Activated CD8-positive, alpha-beta T cell treated with anti-CD3 and anti-CD28 coated beads for 36 hours (primary cell): ENCODE data around the gene PHF14. TPM values are rescaled to one million over a fixed set of nuclear protein-coding genes. Genes with fewer than 3 reads are reported as not detected.

Experiments used
- ATAC-seq: fragments of 200-7000 bp; cut with Tn5 transposase; one replicate; pipeline ENCODE4 v1.10.0; 2021; ENCODE audit warnings: mild to moderate bottlenecking, moderate library complexity
- CTCF ChIA-PET: fragments of 350-600 bp; sonication (Branson Sonifier 250); formaldehyde crosslinking; loops from one replicate; lab custom pipeline; 2021; ENCODE audit warnings: antibody characterized with exemption; lab: Charles Lee
- POLR2A ChIA-PET: fragments of 350-600 bp; sonication (Branson Sonifier 250); formaldehyde crosslinking; loops from one replicate; lab custom pipeline; 2021; ENCODE audit warnings: antibody characterized with exemption; lab: Charles Lee
- DNase-seq: peaks from one replicate; pipeline ENCODE4 v3.0.0-alpha.2; 2020
- H3K27ac Mint-ChIP-seq: one replicate; pipeline ENCODE4 v1.8.0; 2021; ENCODE audit warnings: mild to moderate bottlenecking, mixed read lengths
- H3K27me3 Mint-ChIP-seq: one replicate; pipeline ENCODE4 v1.8.0; 2021; ENCODE audit warnings: mixed read lengths
- H3K36me3 Mint-ChIP-seq: one replicate; pipeline ENCODE4 v1.8.0; 2021; ENCODE audit warnings: low read depth, mixed read lengths
- H3K4me1 Mint-ChIP-seq: one replicate; pipeline ENCODE4 v1.8.0; 2021; ENCODE audit warnings: low read depth, mixed read lengths
- H3K4me3 Mint-ChIP-seq: one replicate; pipeline ENCODE4 v1.8.0; 2021; ENCODE audit warnings: mild to moderate bottlenecking, moderate library complexity, mixed read lengths
- H3K9me3 Mint-ChIP-seq: one replicate; pipeline ENCODE4 v1.8.0; 2021; ENCODE audit warnings: mixed read lengths
- intact Hi-C: fragments of 100-400 bp; cut with micrococcal nuclease; formaldehyde crosslinking; loops from one replicate; pipeline ENCODE4 v1.10.0; 2022
- total RNA-seq, 2 experiments: library from RNA; stranded (reverse); gene quantifications; one replicate each; pipeline ENCODE4 v1.2.3, GENCODE V29; 2021
- TF ChIP-seq, protein P1 (sequence below): fragments of 200-600 bp; IDR thresholded peaks from one replicate; pipeline ENCODE4 v1.8.0; 2022; ENCODE audit warnings: antibody characterized with exemption, mild to moderate bottlenecking

Gene PHF14
- total RNA-seq, 2 experiments from 2014 or later: 36.7 to 38.7 TPM

GRCh38 chr7:11176985-11177555 lies 203.4 kb downstream of the PHF14 start:
- CTCF ChIA-PET: no interaction called here
- H3K36me3 Mint-ChIP-seq: no peaks in the 10 kb centered on the region
- intact Hi-C loops: no loop called here
- H3K27me3 Mint-ChIP-seq: no peaks in the 10 kb centered on the region
- POLR2A ChIA-PET: no interaction called here
- H3K4me1 Mint-ChIP-seq: no peaks in the 10 kb centered on the region
- H3K27ac Mint-ChIP-seq: no peak overlapping the region
- DNase-seq: no peak
- no peak for ATAC-seq
- H3K9me3 Mint-ChIP-seq: no peaks in the 10 kb centered on the region
- no peak overlapping the region for H3K4me3 Mint-ChIP-seq
- TF ChIP-seq, protein P1, sequence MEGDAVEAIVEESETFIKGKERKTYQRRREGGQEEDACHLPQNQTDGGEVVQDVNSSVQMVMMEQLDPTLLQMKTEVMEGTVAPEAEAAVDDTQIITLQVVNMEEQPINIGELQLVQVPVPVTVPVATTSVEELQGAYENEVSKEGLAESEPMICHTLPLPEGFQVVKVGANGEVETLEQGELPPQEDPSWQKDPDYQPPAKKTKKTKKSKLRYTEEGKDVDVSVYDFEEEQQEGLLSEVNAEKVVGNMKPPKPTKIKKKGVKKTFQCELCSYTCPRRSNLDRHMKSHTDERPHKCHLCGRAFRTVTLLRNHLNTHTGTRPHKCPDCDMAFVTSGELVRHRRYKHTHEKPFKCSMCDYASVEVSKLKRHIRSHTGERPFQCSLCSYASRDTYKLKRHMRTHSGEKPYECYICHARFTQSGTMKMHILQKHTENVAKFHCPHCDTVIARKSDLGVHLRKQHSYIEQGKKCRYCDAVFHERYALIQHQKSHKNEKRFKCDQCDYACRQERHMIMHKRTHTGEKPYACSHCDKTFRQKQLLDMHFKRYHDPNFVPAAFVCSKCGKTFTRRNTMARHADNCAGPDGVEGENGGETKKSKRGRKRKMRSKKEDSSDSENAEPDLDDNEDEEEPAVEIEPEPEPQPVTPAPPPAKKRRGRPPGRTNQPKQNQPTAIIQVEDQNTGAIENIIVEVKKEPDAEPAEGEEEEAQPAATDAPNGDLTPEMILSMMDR: no peak

- DNase-seq (no peak), ATAC-seq (no peak)
- Mint-ChIP-seq H3K27me3 (no peaks in the 10 kb centered on the region), H3K36me3 (no peaks in the 10 kb centered on the region), H3K27ac (no peak overlapping the region), H3K9me3 (no peaks in the 10 kb centered on the region), H3K4me1 (no peaks in the 10 kb centered on the region), H3K4me3 (no peak overlapping the region)
- POLR2A ChIA-PET: no interaction called here
- CTCF ChIA-PET: no interaction called here
- TF ChIP-seq, protein P1: no peak
- intact Hi-C loops: no loop called here
Measured at GRCh38 chr7:11177793-11178192, 204.1 kb downstream of the PHF14 start.

GRCh38 chr7:11181590-11181989 lies 207.9 kb downstream of the PHF14 start:
- Mint-ChIP-seq H3K9me3 (peaks cover 3% of the 10 kb centered on the region), H3K27me3 (no peaks in the 10 kb centered on the region), H3K4me1 (no peaks in the 10 kb centered on the region), H3K36me3 (no peaks in the 10 kb centered on the region), H3K27ac (no peak overlapping the region), H3K4me3 (no peak overlapping the region)
- ChIA-PET POLR2A (no interaction called here), CTCF (no interaction called here)
- ATAC-seq (no peak), DNase-seq (no peak)
- TF ChIP-seq, protein P1: no peak
- intact Hi-C loops: no loop called here

DNA sequence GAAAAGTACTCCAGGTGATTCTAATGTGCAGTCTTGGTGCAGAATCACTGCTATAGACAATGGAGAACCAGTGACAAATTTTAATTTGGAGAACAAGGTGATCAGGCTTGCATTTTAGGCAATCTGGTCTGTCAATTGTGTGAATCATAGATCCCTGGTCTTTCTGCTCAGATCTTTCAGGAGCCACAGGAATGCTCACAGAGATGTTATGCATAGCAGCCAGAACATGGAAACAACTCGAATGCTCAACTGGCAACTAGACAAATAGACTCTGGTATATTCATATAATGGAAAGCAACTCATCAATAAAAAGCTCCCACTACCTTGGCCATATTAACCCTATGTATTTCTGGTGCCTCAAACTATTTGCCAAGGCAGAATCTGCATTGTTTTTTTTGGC lies 209.1 kb downstream of the PHF14 start:
- no peaks in the 10 kb centered on the region for H3K27me3 Mint-ChIP-seq
- no peaks in the 10 kb centered on the region for H3K4me1 Mint-ChIP-seq
- ATAC-seq (no peak), DNase-seq (no peak)
- intact Hi-C loops: no loop called here
- CTCF ChIA-PET: no interaction called here
- H3K4me3 Mint-ChIP-seq: no peak overlapping the region
- TF ChIP-seq, protein P1: no peak
- no peak overlapping the region for H3K27ac Mint-ChIP-seq
- H3K36me3 Mint-ChIP-seq: no peaks in the 10 kb centered on the region
- POLR2A ChIA-PET: no interaction called here
- H3K9me3 Mint-ChIP-seq: peaks cover 3% of the 10 kb centered on the region

- ATAC-seq: no peak
- TF ChIP-seq, protein P1: no peak
- intact Hi-C loops: no loop called here
- peaks cover 3% of the 10 kb centered on the region for H3K9me3 Mint-ChIP-seq
- no peak overlapping the region for H3K27ac Mint-ChIP-seq
- no peaks in the 10 kb centered on the region for H3K36me3 Mint-ChIP-seq
- no peaks in the 10 kb centered on the region for H3K4me1 Mint-ChIP-seq
- no peak for DNase-seq
- ChIA-PET CTCF (no interaction called here), POLR2A (no interaction called here)
- H3K4me3 Mint-ChIP-seq: no peak overlapping the region
- H3K27me3 Mint-ChIP-seq: peaks cover 1% of the 10 kb centered on the region
Measured at GRCh38 chr7:11185179-11185815, 211.6 kb downstream of the PHF14 start.
